Head of caudate nucleus (tissue), 42 donors: ENCODE results near the gene MYCT1.

Experiments
- DNase-seq, 42 donors: peaks; one replicate each; pipeline versions ENCODE4 v3.0.0 to v3.0.0-alpha.2; 2020 to 2021; ENCODE audit warnings: mixed read lengths in 7 of 42
- intact Hi-C: fragments of 100-400 bp; cut with DNase I; formaldehyde crosslinking; loops from one replicate; pipeline ENCODE4 v1.15.0; 2022

MYCT1 gene

DNA sequence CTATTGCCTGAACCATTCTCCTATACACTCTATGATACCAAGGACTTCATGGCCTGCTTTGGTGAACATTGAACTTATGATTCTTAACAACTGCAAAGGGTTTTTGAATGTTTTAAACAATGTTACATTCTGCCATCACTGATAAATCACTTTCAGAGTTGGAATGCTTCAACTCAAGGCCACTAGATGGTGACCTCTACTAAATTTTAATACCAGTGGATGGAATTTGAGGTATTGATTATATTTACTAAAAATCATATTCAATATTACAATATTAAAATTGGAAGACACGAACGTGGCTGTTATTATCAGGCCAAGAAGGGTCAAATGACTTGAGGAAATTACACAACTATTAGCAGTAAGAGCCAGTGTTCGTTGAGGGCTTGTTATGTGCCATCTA lies 18.6 kb downstream of the MYCT1 start:
- intact Hi-C loops, result no loop called here
- DNase-seq, result no peak

DNA sequence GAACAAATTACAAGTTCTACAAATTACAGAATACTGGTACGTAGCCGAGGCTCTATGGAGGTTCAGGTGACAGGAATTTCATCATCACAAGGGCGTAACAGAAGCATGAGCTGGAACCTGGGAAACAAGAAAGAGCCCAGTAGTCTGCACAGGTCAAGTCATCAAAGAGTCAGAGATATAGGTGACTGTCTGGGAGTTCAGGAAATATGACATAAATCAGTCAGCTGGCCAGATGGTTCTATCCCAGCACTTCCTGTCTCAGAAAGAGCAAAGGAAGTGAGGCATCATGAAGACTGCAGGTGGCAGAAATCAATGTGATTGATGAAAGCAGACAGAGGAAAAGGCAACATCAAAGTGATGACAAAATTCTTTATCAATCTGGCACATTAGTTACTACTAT lies 23.3 kb downstream of the MYCT1 start:
- intact Hi-C loops, result no loop called here
- DNase-seq, result no peak

DNA sequence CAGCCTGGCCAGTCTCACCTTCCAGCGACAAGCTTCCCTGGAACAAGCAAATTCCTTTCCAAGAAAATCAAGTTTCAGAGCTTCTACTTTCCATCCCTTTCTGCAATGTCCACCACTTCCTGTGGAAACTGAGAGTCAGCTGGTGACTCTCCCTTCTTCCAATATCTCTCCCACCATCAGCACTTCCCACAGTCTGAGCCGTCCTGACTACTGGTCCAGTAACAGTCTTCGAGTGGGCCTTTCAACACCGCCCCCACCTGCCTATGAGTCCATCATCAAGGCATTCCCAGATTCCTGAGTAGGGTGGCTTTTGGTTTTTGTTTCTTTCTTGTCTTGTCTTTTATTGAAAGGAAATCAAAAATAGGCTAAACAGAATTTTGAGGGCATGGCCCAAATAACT lies 24.3 kb downstream of the MYCT1 start:
- DNase-seq, result no peak
- intact Hi-C loops, result no loop called here

DNA sequence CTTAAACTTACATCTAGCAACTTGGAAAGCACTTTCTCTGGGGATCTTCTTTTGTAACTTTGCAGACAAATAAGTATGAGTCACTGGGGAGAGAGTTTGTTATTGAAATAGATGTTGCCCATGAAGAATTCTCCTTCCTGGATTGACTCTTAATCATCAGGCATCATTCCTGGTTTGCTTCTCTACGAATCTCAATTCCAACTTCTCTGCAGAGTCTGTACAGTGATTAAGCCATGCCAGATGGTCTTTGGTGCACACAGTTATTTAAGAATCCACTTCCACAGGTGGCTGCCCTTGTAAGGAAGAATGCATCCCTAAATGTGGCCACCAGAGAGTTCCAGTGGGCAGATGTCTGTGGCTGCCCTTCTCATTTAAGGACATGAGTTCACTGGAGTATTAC lies 25.7 kb downstream of the MYCT1 start:
- no peak for DNase-seq
- intact Hi-C loops, result no loop called here

DNA sequence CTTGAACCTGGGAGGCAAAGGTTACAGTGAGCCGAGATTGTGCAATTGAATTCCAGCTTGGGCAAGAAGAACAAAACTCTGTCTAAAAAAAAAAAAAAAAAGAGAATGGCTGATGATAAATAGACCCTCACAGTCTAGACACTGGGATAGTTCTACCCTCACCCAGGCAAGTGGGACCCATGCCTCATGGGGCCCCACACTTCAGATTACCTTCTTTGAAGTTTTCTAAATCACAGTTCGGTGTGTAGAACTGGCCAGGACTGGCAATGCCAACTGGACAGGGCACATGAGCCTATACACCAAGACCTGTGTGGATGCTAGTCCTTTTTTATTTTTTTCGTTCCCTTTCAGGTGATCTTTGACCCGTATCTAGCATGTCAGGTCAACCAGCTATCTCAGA lies 28.6 kb downstream of the MYCT1 start:
- intact Hi-C loops, result no loop called here
- DNase-seq, result no peak

DNA sequence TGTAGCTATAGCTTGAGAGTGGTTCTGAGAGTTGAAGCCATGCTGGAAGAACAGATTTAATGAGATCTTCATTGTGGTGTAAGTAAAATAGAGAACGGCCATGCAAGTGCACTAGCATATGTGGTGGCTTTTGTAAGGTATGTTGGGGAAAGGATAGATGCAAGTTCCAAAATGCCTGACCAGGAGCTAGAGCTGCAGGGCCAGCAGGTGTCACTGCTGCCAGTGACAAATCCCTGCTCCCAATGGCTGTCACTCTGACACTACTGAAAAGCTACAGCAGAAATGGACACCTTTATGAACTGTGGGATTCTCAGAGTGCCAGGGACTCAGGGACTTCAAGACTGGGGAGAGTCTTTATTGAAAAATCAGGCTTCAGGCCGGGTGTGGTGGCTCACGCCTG lies 29.8 kb downstream of the MYCT1 start:
- intact Hi-C loops, result no loop called here
- no peak for DNase-seq

DNA sequence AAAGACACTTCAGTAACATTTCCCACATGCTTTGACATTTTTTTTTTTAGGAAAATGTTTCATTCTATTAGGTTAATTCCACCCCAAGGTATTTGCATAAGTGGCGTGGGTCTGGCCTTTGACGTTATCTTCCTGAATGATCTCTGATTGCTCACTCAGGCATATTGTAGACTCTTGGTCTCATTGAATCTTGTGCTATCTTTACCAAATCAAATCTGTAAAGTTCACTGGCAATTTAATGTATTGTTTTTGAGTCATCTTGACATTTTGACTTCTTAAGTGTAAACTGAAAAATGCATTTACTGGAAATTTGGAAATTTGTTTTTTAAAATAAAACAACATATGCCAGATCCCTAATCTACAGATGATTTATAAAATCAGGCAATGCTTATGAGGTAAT lies 36.9 kb downstream of the MYCT1 start:
- DNase-seq, result peak in 1 of 42 donors; percentile 15
- intact Hi-C loops, result no loop called here

DNA sequence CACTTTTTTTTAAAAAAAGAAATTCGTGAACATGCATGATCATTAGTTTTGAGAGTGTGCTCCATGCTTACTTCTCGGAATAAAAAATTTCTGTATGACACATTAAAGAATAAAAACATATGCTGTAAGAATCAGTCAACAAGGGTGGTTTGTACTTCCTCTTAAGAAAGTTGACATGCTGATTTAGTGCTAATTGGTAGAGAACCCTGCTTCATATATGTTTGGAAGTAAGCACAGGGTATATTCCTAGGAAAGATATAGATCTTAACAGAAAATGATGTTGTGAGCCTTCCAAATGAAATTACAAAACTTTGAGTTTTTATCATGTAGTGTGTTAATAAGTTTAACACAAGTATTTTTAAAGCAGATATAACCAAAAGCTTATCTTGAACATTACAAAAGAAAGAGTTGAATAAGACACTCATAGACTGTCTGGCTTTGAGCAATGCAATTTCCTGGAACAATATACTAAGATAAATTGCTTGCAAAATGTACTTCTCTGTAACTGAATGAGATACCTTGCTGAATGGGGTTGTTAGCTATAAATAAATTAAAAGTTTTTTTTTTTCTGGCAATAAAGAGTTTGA lies 39.1 kb downstream of the MYCT1 start:
- intact Hi-C loops, result no loop called here

DNA sequence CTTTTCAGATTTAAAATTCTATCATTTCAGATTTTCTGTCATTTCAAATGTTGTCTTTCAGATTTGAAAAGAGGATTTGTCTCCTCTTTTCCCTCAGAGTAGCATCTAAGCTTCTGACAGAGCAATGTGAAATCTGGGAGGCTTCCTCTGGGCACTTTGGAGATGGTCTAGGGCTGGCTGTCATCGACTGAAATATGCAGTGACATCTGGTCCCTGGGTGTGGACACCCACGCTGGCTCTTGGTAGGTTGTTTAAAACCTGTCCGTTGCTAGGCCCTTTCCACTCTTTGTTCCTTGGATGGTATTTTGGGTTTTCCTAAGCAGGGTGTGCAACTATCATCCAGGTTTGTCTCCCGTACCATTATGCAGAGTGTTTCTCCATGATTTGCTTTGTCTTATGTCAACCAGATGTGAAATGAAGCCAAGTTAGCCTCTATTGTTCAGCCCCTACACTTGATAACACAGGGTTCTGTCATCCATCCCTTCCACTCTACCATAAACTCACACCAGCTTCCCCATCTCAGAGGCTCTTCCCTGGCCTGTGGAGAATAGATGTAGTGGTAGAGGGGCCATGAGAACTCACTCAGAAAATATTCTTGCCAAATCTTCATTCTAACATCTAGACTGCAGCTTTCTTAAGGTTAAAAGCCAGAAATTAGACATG lies 47.9 kb downstream of the MYCT1 start:
- intact Hi-C loops, result no loop called here

More for the DNA sequence above, 39.1 kb downstream of the MYCT1 start:
- no peak for DNase-seq

DNA sequence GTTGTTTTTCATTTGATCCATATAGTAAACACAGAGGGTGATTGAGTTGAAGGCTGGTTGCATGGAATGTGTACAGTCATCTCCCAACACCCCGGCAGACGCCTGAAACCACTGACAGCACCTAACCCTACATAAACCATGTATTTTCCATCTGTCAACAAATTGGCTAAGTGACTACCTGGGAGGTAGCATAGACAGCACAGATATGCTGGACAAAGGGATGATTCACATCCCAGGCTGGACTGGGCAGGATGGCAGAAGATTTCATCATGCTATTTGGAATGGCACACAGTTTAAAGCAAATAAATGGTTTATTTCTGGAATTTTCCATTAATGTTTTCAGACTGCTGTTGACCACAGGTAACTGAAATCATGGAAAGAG lies 48.5 kb downstream of the MYCT1 start:
- intact Hi-C loops, result no loop called here
- no peak for DNase-seq

More for the DNA sequence above, 47.9 kb downstream of the MYCT1 start:
- no peak for DNase-seq

DNA sequence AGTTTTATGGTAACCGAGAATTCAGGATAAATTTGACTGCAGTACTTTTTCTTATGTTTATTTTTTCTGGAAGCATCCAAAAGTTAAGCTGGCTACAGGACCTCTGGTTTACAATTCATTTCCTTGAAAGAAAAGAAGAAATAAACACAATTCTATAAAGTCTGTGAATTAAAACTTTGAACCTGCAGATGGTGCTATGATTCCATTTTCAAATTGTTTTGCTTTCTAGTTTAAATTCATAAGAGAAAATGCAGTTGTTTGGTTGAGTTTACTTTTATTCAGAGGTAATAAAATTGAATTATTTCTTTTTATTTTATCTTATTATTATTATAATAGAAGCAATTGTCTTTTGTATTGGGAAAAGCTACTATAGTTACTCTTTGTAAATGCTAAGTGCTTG lies 51.1 kb downstream of the MYCT1 start:
- intact Hi-C loops, result no loop called here
- DNase-seq, result no peak

DNA sequence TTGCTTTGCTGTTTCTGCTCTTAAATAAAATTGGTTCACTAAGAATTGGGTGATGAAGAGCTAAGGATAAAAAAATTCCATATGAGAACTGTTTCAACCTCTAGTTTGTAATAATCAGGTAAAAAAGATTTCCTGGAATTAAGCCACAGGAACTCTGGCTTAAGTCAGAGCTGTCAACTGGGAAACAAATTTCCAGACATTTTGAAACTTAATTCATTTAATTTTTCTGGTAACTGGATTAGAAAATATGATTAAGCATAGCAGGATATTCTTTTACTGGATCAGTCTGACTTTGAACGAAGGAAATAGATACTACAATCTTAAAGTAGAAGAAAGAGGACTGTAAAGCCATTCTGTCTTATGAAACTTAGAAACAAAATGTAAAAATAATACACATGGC lies 51.6 kb downstream of the MYCT1 start:
- intact Hi-C loops, result no loop called here
- no peak for DNase-seq

DNA sequence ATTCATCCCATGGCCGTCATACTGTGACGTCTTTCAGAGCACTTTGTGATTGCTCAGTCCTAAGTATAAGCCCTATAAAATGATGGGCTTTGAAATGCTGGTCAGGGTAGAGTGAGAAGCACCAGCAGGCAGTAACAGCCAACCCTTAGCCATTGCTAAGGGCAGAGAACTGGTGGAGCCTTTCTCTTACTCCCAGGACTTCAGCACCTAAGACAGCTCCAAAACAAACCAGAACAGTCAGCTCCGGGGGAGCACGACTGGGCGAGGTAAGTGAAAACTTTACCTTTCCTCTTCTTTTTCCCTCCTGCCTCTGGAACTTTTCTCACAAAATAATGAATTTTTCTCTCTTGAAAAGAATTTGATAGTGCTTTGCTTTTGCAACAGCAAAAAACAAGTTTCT lies 53.0 kb downstream of the MYCT1 start, which contains the start of gene VIP:
Gene VIP, plus strand, starts transcription at position 104 of the 400 bp plus-strand sequence. CDS start 1,381 bp downstream, outside the sequence.
- intact Hi-C loops, result no loop called here
- no peak for DNase-seq

DNA sequence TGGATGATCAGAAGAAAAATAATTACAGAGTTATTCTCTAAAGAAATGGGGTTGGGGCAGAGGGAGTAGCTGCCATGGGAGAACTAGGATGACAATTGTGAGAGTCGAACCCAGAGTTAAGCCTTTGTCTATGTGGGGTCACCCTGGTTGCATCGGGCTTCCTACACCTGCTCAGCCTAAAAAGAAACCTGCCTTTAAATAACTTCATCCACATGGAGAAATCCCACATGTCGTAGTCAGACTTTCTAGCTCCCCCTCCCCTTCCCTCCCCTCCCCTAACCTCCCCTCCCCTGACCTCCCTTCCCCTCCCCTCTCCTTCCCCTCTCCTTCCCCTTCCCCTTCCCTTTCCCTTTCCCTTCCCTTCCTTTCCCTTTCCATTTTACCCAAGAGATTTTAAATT lies 67.6 kb downstream of the MYCT1 start:
- intact Hi-C loops, result no loop called here
- DNase-seq, result no peak

DNA sequence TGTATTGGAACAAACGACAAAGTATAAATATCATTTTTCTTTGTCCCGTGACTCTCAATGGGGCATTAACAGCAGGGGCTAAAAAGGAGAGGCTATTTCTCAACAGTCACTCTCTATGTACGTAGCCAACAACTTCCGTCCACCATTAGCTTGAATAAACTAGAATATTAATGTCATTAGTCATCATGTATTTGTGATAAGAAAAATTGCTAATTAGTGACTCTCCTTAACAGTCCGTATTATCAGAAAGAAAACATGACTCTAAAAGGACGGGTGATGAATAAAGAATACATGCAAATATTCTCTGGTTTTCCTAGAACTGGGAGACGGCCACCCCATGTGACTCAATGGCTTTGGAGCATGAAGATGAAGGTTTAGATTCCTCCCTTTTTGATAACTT lies 71.5 kb downstream of the MYCT1 start:
- no peak for DNase-seq
- intact Hi-C loops, result no loop called here

DNA sequence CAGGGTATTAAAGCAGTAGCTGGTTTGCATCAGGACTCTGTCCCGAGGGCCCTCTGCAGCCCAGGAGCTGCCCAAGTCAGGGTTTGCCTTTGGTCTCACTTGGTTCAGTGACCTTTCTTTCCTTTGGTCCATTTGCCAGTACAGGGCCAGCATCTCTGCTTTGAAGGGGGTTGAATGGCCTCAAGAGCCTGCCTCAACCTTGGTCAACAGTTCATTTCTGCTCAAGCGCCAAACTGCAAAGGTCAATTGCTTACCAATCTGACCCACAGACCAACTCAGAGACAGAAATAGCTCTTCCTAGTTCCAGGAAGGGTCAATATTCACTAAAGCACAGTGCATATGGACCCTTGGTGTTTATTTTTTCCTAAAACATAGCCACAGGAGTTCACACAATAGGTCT lies 72.3 kb downstream of the MYCT1 start:
- DNase-seq, result no peak

DNA sequence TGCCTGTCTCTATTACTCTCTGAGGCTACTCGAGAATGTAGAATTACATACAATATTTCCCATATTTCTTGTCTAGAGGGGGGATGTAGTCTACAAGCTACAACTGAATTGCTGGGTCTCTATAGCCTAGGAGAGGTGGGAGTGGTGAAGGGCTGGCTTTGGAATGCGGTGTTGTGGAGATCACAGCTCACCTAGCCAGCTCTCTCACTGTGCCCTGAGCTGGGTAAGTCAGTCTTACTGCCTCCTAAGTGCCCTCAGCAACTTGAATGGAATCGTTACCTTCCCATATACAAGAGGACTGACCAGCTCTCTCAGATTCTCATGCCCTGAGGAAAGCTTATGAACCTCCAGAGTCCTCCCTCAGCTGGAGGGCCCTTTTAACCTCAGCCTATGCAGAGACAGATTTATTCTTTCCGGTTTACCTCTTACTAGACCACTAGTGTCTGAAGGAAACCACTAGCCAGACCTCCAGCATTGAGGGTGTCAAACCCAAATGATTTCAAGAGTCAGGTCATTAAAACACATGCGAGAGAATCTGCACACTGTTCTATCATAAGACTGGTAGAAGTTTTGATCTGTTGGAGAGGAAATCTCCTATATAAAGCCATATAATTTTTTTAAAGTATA lies 73.5 kb downstream of the MYCT1 start:
- no peak for DNase-seq
- intact Hi-C loops, result no loop called here

More for the DNA sequence above, 72.3 kb downstream of the MYCT1 start:
- intact Hi-C loops, result no loop called here
